SKM-1 treated with dmso at 0.1 percent for 144 hours (cell line): ENCODE measurements around the gene PTPN5.
A peak's percentile ranks its signal among the peaks of the same experiment; 100 is the strongest.
"Not testable (repeated sequence)": the region's sequence is repeated elsewhere in the genome, so short reads cannot be mapped to it uniquely, and the experiment has no call there.

ENCODE experiments used
- DNase-seq: peaks from one replicate; lab custom pipeline; 2025; ENCODE audit not compliant: unreplicated experiment; lab: John Stamatoyannopoulos, UW

The PTPN5 gene

GRCh38 chr11:18791207-18791968, at the start of gene PTPN5:
PTPN5 (minus strand) TSS chr11:18791798; CDS start chr11:18771958, 19,840 bp downstream.
- no peak for DNase-seq

DNA sequence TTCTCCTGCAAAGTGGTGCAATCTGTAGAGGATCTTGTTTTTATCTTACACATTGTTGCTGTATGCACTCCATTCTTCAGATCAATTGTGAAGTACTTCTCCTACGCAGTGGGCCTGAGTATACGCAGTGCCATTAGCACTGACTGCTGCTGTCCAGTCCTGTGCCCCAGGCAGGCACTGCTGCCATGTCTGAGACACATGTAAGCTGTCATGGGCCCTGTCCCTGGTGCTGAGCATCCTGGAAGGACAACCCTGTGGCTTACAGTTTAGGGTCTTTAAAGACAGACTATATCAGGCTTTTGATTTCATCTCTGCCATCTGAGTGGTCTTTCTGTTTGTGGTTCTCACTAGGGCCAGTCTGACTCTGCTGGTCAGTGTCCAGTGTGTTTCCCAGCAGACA, 44.8 kb upstream of the PTPN5 start:
- DNase-seq = no peak

- DNase-seq = no peak
Observed at GRCh38 chr11:18834754-18835466, 43.3 kb upstream of the PTPN5 start.

GRCh38 chr11:18820160-18820559, 28.6 kb upstream of the PTPN5 start:
- not testable (repeated sequence) for DNase-seq

- no peak for DNase-seq
Observed at GRCh38 chr11:18804199-18804999, 12.8 kb upstream of the PTPN5 start.

DNA sequence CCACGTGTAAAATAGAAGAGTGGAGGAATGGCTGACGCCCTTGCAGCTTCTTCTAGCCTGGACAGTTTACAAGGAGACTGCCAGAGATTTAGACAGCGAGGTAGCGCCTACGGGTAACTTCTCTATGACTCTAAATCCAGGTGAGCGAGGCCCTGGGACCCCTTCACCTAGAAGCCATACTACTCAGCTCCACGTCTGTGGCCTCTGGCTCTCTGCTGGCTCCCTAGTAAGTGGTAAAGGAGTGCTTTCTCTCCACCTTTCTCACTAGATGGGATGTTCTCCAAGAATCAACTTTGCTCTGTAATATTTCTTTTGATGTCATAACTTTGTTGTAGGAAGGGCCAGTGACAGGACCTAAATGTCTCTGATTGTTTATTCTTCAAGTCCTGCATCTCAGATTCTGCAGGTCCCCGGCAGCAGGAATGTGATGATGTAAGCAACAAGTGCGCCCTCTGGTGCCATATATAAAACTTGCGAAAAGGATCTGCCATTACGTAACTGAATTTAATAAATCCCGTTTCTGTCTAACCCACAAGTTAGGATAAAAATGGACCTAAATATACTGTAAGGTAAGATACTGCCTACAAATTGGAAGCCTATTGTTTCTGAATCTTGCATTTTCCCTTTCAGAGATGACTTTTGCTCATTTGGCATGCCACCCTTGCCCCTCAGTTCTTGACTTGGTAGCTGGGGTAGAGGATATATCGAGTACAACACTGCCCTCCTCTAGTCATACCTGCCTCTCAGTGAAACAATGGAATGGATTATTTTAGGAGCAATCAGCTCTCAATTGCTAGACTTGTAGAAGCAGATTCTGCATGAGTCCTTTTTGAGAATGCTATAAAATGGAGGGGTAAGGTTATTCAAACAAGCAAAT, 11.0 kb upstream of the PTPN5 start:
- DNase-seq = peak; percentile 38

GRCh38 chr11:18798799-18799469, 7.3 kb upstream of the PTPN5 start:
- no peak for DNase-seq

- no peak for DNase-seq
Observed at GRCh38 chr11:18794956-18795355, 3.4 kb upstream of the PTPN5 start.

DNA sequence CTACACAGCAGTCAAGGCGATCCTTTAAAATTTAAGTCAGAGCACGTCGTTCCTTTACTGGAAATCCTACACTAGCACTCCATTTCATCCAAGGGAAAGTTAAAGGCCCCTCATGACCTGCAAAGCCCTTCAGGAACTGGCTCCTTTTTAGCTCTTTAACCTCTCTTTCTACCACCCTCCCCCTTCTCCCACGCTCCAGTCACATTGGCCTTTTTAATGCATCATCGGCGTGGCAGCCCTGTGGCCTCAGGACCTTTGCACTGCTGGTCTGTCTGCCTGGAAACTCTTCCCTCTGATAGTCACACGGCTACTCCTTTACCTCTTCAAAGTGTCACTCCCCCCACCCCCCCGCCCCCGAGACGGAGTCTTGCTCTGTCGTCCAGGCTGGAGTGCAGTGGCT, 1.2 kb upstream of the PTPN5 start:
- no peak for DNase-seq

DNA sequence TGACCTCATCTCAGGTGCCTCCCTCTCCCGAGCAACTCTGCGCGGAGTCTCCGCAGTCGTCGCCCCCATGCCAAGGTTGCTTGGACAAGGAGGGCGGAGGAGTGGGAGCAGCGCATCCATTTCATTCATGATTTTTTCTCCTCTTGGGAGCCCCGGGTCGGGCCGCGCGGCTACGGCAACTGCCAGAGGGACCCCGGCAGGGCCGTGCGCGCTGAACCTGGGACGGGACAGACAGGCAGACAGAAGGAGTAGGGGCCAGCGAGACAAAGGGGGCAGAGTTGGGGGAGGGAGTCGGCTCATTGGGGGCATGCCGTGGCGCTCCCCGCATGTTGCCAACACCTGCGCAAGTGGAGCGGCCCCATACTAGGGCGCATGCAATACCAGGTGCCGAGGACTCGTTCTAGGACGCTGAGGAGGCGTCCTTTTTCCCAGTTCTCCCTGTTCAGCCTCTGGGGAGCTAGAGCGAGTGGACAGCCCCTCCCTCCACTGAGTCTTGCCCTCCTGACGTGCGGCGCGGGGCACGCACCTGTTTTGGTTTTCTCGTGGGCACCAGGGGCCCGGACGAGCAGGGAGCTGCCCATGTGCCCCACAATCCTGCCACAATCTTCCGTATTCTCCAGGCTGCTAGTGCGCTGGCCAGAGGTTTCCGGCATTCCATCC, 501 bp upstream of the PTPN5 start:
- no peak for DNase-seq

GRCh38 chr11:18790883-18791206, 753 bp downstream of the PTPN5 start:
- DNase-seq = no peak

DNA sequence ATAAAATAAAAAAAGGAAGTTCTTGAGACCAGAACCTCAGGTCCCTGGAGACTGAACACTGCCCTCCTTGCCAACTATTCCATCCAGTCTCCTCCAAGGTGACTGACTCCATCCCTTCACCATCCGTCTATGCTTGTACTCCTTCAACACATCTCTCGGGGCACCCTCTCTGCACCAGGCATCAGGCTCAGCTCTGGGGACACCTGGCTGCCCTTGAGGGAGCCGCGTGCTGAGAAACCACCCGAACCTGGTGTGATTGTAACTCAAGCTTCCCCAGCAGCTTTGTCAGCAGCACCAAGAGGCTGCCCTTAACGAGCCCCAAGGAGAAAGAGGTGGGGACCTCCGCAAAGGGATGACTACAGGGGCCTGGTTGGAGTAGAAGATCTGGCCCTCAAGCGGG, 1.7 kb downstream of the PTPN5 start:
- no peak for DNase-seq

DNA sequence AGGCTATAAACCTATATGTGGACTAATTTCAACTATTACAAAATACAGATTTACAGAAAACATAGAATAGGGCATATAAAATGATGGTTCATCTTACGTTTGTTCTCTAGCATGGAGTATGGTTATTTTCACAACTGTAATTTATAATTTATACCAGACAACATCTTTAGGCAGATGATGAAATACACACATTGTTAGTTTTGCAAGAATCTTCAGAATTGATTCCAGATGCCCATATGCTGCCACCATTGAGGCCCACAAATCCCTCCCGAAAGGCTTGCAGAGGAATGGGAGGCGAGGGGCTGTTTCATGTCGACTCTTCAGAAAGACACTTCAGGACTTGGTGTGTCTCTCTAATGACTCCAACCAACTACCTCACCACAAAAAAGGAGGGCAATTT, 6.2 kb downstream of the PTPN5 start:
- no peak for DNase-seq

- DNase-seq = no peak
Observed at GRCh38 chr11:18780896-18781295, 10.7 kb downstream of the PTPN5 start.

DNA sequence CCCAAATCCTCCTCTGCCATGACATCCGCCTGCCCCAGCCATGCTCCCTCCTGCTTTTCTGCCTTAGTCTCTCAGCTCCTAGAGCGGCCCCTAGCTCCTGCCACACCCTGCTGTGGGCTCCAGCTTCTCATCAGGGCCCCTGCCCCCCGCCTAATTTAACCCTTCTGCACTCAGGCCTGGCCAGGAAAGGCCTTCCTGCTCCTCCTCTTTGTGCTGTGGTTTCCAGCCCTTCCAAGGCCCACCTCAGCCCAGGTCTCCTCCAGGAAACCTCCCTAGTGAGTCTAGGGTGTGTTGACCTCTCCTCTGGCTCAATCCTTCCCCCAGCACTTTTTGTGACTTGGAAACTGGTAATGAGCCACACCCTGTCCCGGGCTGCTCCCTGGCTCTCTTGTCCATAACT, 11.3 kb downstream of the PTPN5 start:
- DNase-seq = no peak

- no peak for DNase-seq
Observed at GRCh38 chr11:18778468-18778867, 13.1 kb downstream of the PTPN5 start.

DNA sequence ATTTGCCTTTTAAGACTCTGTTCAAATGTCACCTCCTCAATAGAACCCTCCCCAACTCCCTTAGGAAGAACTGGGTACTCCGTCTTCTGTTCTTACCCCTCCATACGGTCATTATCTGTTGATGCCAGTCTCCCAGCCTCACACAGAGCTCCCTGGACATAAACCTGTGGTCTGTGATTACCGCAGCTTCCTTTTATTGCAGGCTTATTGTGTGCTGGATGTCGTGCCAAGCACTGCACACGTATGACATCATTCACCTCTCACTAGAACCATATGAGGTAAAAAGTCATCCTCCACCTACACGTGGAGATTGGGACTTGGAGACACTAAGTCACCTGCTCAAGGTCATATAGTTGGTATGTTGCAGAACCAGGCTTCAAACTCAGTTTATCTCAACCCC, 15.3 kb downstream of the PTPN5 start:
- peak; percentile 9 for DNase-seq

GRCh38 chr11:18775492-18776292, 15.9 kb downstream of the PTPN5 start:
- DNase-seq = peak; percentile 45

DNA sequence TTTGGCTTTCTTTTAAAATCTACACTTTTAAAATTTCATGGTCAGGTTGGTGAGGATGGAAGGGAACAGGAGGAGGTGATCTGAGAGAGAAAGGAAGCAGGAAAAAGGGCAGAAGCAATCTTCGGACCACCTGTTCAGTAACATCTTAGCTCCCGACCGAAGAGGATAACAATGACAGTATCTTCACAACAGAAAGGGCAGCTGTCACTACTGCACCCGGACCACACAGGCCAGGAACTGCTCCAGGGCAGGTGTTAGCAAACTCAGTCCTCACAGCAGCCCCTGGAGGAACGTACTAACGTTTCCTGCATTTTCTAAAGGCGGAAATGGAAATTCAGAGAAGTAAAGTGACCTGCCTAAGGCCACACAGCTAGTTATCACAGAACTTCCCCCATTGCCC, 16.8 kb downstream of the PTPN5 start:
- DNase-seq = no peak
